ENCODE data around the gene CHAF1A.

CHAF1A gene

GRCh38 chr19:4367781-4368127 is 34.7 kb upstream of the CHAF1A start:
- DNase-seq = no peak

- no peak for DNase-seq
Observed at GRCh38 chr19:4368128-4368820, 34.2 kb upstream of the CHAF1A start.

GRCh38 chr19:4369109-4369887 is 33.1 kb upstream of the CHAF1A start:
- DNase-seq = peak; percentile 76

GRCh38 chr19:4369888-4370260 is 32.6 kb upstream of the CHAF1A start:
- DNase-seq = peak; percentile 78

GRCh38 chr19:4370418-4371041 is 31.9 kb upstream of the CHAF1A start:
- DNase-seq = no peak

- DNase-seq = no peak
Observed at GRCh38 chr19:4371247-4372164, 30.9 kb upstream of the CHAF1A start.

- no peak for DNase-seq
Observed at GRCh38 chr19:4372165-4373012, 30.1 kb upstream of the CHAF1A start.

- DNase-seq = no peak
Observed at GRCh38 chr19:4373013-4373367, 29.4 kb upstream of the CHAF1A start.

- DNase-seq = no peak
Observed at GRCh38 chr19:4373601-4374497, 28.6 kb upstream of the CHAF1A start.

GRCh38 chr19:4374498-4375163 is 27.8 kb upstream of the CHAF1A start:
- no peak for DNase-seq

GRCh38 chr19:4375164-4376027 is 27.0 kb upstream of the CHAF1A start:
- no peak for DNase-seq

- DNase-seq = no peak
Observed at GRCh38 chr19:4376028-4376670, 26.3 kb upstream of the CHAF1A start.

GRCh38 chr19:4376671-4376990 is 25.8 kb upstream of the CHAF1A start:
- DNase-seq = no peak

- no peak for DNase-seq
Observed at GRCh38 chr19:4376991-4377781, 25.3 kb upstream of the CHAF1A start.

- DNase-seq = no peak
Observed at GRCh38 chr19:4378886-4379285, 23.6 kb upstream of the CHAF1A start.

GRCh38 chr19:4379383-4380253 is 22.8 kb upstream of the CHAF1A start:
- DNase-seq = peak; percentile 46

- peak; percentile 45 for DNase-seq
Observed at GRCh38 chr19:4380254-4380727, 22.1 kb upstream of the CHAF1A start.

Measured in stimulated activated CD4-positive, alpha-beta T cell treated with anti-CD3 and anti-CD28 coated beads, Interleukin-1b, Interleukin-23, amount 100 ng/mL, for 48 hours (primary cell).